ENCODE measurements around the gene SNX5. TPM values are rescaled to one million over a fixed set of nuclear protein-coding genes. Genes with fewer than 3 reads are reported as not detected.

SNX5 gene
- total and polyA plus RNA-seq, 10 of the 15 experiments (the other 5 are each of a cell fraction or from before 2014, with no cell fraction given) = 92.9 to 316 (median 245) TPM

DNA sequence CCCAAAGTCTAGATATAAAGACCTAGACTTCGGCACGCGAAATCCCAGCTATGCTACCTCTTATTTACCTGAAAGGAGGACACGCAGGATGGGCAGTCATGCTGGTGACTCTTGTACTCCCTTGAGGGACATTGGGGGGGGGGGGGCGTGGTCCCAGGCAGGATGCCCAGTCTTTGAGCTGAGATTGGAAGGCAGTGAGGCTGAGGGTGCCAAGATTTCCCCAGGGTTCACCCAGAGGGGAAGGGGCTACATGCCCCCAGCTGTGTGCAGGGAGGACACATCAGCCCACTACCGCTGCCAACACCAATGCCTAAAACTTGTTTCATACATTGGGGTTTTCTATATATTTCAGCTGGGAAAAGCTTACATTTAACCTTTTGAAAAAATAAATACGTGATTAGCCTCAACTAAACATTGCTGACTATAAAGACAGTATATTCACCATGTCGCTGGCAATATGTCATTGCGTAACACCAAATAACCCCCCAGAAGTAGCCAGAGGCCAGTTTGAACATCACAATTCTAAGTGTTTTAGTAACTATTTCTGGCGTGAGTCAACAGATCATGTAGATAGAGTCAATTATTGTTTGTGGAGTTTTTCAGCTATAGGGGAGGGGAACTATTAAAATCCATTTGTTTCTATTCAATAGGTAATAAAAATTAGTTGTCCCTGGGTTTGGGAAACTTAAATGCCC lies 21.8 kb upstream of the SNX5 start:
- CTCF ChIA-PET = interaction anchor here (0.8 to 3.1 kb wide), 7 partner anchors 19 to 51 kb away, joined by 3 to 14 read pairs (median 4); partner anchors contain the start of genes MGME1 and SNX5
- 94% methylated on average over 9 of the region's 10 CpGs for WGBS (ENCODE audit: insufficient coverage, insufficient replicate concordance, low lambda C conversion rate, missing lambda C conversion rate)
- H3K4me2 ChIP-seq (ENCODE audit: control insufficient read depth, insufficient read depth) = no peak overlapping the region
- POLR2A ChIA-PET = interaction anchor here (1.0 to 1.1 kb wide), 3 partner anchors 11 to 35 kb away, joined by 3 to 4 read pairs (median 4); no protein-coding TSS in a partner anchor
- H3K27ac ChIP-seq (ENCODE audit: control insufficient read depth, insufficient read depth) = no peak overlapping the region
- H2AFZ ChIP-seq (ENCODE audit: control insufficient read depth, low read depth, low read length) = no peak overlapping the region
- H3K27me3 ChIP-seq (replicated peaks in 1 of 2; ENCODE audit: control insufficient read depth in 2 of 2, insufficient read depth in 2 of 2, low read length in 1 of 2) = no peaks in the 10 kb centered on the region
- RAD21 ChIA-PET (ENCODE audit: unreplicated experiment) = interaction anchor here (1.0 kb wide), 1 partner anchor 19 kb away, joined by 5 read pairs; no protein-coding TSS in a partner anchor
- SMC1A ChIA-PET (ENCODE audit: uncharacterized antibody, unreplicated experiment) = interaction anchor here (0.8 to 2.9 kb wide), 2 partner anchors 20 to 23 kb away, joined by 3 to 12 read pairs; no protein-coding TSS in a partner anchor
- H3K4me3 ChIP-seq = no peak overlapping the region
- FAIRE-seq (no peak), ATAC-seq (no peak), DNase-seq (ENCODE audit: low read depth, low spot score) (no peak)
- H3K79me2 ChIP-seq (ENCODE audit: control insufficient read depth, insufficient read depth, low read length) = no peaks in the 10 kb centered on the region; the same call in 1 of the 2 replicates
- TSS peak; percentile 54 for BruUV-seq (replicated peaks)
- H3K4me1 ChIP-seq (ENCODE audit: control insufficient read depth, insufficient read depth, low read length) = peaks cover 17% of the 10 kb centered on the region
- intact Hi-C loops (cut with micrococcal nuclease; ENCODE audit: unreplicated experiment) (loop anchor here (5.0 kb wide), 1 partner anchor 33 kb away; no protein-coding TSS in a partner anchor), in situ Hi-C loops (cut with MboI) (no loop called here)
- no peak overlapping the region for H3K9ac ChIP-seq (ENCODE audit: control insufficient read depth, insufficient read depth, low read length)
- TF ChIP-seq SMAD5 (IDR thresholded peaks at IDR 0.05; ENCODE audit: low read depth) (no peak), ZNF217 (IDR thresholded peaks at IDR 0.05) (no peak), NFXL1 (IDR thresholded peaks at IDR 0.05; ENCODE audit: borderline replicate concordance) (no peak), EED (IDR thresholded peaks at IDR 0.05; ENCODE audit: low read depth) (no peak), HSF1 (IDR thresholded peaks at IDR 0.05; ENCODE audit: low read depth, low read length) (no peak)
- TF ChIP-seq, protein P1, sequence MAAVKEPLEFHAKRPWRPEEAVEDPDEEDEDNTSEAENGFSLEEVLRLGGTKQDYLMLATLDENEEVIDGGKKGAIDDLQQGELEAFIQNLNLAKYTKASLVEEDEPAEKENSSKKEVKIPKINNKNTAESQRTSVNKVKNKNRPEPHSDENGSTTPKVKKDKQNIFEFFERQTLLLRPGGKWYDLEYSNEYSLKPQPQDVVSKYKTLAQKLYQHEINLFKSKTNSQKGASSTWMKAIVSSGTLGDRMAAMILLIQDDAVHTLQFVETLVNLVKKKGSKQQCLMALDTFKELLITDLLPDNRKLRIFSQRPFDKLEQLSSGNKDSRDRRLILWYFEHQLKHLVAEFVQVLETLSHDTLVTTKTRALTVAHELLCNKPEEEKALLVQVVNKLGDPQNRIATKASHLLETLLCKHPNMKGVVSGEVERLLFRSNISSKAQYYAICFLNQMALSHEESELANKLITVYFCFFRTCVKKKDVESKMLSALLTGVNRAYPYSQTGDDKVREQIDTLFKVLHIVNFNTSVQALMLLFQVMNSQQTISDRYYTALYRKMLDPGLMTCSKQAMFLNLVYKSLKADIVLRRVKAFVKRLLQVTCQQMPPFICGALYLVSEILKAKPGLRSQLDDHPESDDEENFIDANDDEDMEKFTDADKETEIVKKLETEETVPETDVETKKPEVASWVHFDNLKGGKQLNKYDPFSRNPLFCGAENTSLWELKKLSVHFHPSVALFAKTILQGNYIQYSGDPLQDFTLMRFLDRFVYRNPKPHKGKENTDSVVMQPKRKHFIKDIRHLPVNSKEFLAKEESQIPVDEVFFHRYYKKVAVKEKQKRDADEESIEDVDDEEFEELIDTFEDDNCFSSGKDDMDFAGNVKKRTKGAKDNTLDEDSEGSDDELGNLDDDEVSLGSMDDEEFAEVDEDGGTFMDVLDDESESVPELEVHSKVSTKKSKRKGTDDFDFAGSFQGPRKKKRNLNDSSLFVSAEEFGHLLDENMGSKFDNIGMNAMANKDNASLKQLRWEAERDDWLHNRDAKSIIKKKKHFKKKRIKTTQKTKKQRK (IDR thresholded peaks at IDR 0.05; ENCODE audit: low read depth, low read length) = no peak
- no peaks in the 10 kb centered on the region for H4K20me1 ChIP-seq (ENCODE audit: control insufficient read depth, insufficient read depth)
- peaks cover 2 to 11% of the 10 kb centered on the region in 2 experiments for H3K36me3 ChIP-seq (ENCODE audit: control insufficient read depth in 2 of 2, insufficient read depth in 2 of 2, low read length in 1 of 2)
- no peaks in the 10 kb centered on the region for H3K9me3 ChIP-seq (replicated peaks; ENCODE audit: control insufficient read depth, insufficient read depth, low read length)
